Thyroid gland (tissue), 4 donors: ENCODE data around the gene EMC6.

ENCODE experiments used
- POLR2A ChIP-seq, 2 donors: fragments of 450-650 bp; IDR thresholded peaks; one replicate each; pipeline ENCODE4 v1.6.1; 2017; ENCODE audit warnings: antibody characterized with exemption in 2 of 2, mild to moderate bottlenecking in 2 of 2, moderate library complexity in 1 of 2
- TF ChIP-seq, protein P1 (sequence below), 6 experiments: fragments of 200-600 bp in 3 of 6; fragments of 450-650 bp in 3 of 6; sonication (generic) in 3 of 6; IDR thresholded peaks; one replicate each; pipeline ENCODE4 v1.5.1; 2016 to 2019; ENCODE audit warnings: antibody characterized with exemption in 6 of 6, mild to moderate bottlenecking in 2 of 6, inconsistent platforms in 1 of 6, moderate library complexity in 1 of 6

DNA sequence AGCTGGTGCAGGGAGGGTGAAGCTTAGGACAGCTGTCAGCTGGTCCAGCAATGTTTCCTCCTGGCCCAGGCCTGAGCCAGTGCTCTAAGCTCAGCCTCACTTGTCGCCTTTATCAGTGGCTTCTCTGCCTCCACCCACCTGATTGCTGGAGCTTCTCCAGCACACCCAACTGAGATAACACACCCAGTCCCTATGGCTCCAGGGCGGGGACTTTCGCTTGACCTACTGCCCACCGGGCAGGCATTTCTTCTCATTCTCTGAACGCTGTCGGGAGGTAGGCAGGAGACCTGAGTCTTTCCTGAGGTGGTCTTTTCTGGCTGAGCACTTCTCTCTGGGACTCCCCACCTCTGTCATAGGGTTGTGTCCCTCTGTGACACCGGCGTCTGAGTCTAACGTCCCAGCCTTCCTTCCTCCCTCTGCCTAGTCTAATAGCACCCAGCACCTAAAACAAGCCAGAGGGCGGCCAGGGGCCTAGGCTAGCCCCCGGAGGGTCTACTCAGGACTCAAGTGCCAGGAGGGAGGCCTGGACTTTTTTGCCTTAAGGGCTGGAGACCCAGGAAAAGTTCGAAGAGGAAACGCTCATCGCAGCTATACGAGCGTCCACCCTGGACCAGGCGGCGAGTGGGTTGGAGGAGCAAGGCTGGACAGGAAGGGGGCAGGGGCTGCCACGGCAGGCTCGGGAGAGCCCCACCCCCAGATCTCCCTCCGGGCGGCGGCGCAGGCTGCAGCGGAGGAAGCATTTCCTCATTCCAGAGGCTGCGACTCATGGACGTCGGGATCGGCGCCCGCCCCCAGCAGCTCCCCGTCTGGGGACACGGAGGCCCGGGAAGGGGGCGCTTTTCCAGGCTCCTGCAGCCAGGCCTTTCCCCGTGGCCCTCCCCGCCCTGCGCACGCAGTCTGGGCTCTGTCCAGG lies 990 bp upstream of the EMC6 start:
- TF ChIP-seq, protein P1, sequence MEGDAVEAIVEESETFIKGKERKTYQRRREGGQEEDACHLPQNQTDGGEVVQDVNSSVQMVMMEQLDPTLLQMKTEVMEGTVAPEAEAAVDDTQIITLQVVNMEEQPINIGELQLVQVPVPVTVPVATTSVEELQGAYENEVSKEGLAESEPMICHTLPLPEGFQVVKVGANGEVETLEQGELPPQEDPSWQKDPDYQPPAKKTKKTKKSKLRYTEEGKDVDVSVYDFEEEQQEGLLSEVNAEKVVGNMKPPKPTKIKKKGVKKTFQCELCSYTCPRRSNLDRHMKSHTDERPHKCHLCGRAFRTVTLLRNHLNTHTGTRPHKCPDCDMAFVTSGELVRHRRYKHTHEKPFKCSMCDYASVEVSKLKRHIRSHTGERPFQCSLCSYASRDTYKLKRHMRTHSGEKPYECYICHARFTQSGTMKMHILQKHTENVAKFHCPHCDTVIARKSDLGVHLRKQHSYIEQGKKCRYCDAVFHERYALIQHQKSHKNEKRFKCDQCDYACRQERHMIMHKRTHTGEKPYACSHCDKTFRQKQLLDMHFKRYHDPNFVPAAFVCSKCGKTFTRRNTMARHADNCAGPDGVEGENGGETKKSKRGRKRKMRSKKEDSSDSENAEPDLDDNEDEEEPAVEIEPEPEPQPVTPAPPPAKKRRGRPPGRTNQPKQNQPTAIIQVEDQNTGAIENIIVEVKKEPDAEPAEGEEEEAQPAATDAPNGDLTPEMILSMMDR (IDR thresholded peaks at IDR 0.05) = no peak
- no peak for TF ChIP-seq POLR2A (IDR thresholded peaks at IDR 0.05)
